Measurements from ENCODE around the gene CNTNAP5.

- TF ChIP-seq POLR2A (IDR thresholded peaks at IDR 0.05; ENCODE audit: low read depth, low read length) (no peak), CTCF (conservative IDR thresholded peaks at IDR 0.05; ENCODE audit: low read depth, low read length) (no peak), CEBPB (IDR thresholded peaks at IDR 0.05; ENCODE audit: low read depth, low read length) (no peak), RAD21 (IDR thresholded peaks at IDR 0.05; ENCODE audit: low read length) (no peak), MAFK (IDR thresholded peaks at IDR 0.05; ENCODE audit: low read depth, low read length) (no peak), FOS (IDR thresholded peaks at IDR 0.05; ENCODE audit: low read depth, low read length) (no peak), MXI1 (IDR thresholded peaks at IDR 0.05; ENCODE audit: borderline replicate concordance, low read depth, low read length) (no peak)
Observed at GRCh38 chr2:124575497-124575896, 550.4 kb downstream of the CNTNAP5 start.

All from IMR-90 (cell line).